ENCODE measurements around the gene DCAF8.
"Not testable (repeated sequence)": the region's sequence is repeated elsewhere in the genome, so short reads cannot be mapped to it uniquely, and the experiment has no call there.

Gene DCAF8

GRCh38 chr1:160261893-160262794 is at the start of gene DCAF8:
Gene DCAF8 (minus strand): TSS chr1:160262549. CDS start chr1:160244008, 18,541 bp downstream.
- DNase-seq = peak; percentile 96

GRCh38 chr1:160309571-160309970 is 47.2 kb upstream of the DCAF8 start:
- no peak for DNase-seq

- no peak for DNase-seq
Observed at GRCh38 chr1:160309185-160309557, 46.8 kb upstream of the DCAF8 start.

- no peak for DNase-seq
Observed at GRCh38 chr1:160308451-160309184, 46.3 kb upstream of the DCAF8 start.

GRCh38 chr1:160307118-160307791 is 44.9 kb upstream of the DCAF8 start:
- no peak for DNase-seq

- no peak for DNase-seq
Observed at GRCh38 chr1:160300173-160300572, 37.8 kb upstream of the DCAF8 start.

- no peak for DNase-seq
Observed at GRCh38 chr1:160296036-160296435, 33.7 kb upstream of the DCAF8 start.

GRCh38 chr1:160293020-160293968 is 30.9 kb upstream of the DCAF8 start:
- DNase-seq = no peak

- DNase-seq = peak; percentile 10
Observed at GRCh38 chr1:160291248-160292220, 29.2 kb upstream of the DCAF8 start.

- DNase-seq = not testable (repeated sequence)
Observed at GRCh38 chr1:160287769-160288168, 25.4 kb upstream of the DCAF8 start.

- no peak for DNase-seq
Observed at GRCh38 chr1:160285506-160285905, 23.2 kb upstream of the DCAF8 start.

GRCh38 chr1:160284782-160285344 is 22.5 kb upstream of the DCAF8 start, which contains the start of gene PEX19:
Gene PEX19 (minus strand): TSS chr1:160285133. CDS start chr1:160285124, 9 bp downstream.
- peak; percentile 83 for DNase-seq

- no peak for DNase-seq
Observed at GRCh38 chr1:160284220-160284781, 22.0 kb upstream of the DCAF8 start.

- DNase-seq = no peak
Observed at GRCh38 chr1:160282807-160283206, 20.5 kb upstream of the DCAF8 start.

GRCh38 chr1:160277987-160278386 is 15.6 kb upstream of the DCAF8 start:
- DNase-seq = no peak

- no peak for DNase-seq
Observed at GRCh38 chr1:160277330-160277729, 15.0 kb upstream of the DCAF8 start.

- no peak for DNase-seq
Observed at GRCh38 chr1:160271025-160271424, 8.7 kb upstream of the DCAF8 start.

- DNase-seq = no peak
Observed at GRCh38 chr1:160267284-160267991, 5.1 kb upstream of the DCAF8 start.

- no peak for DNase-seq
Observed at GRCh38 chr1:160264795-160265307, 2.5 kb upstream of the DCAF8 start.

Measured in NK-92 treated with Interleukin-12 subunit alpha and Interleukin-12 subunit beta, amount 100 ng/mL, for 24 hours (cell line).